Thyroid gland (tissue), 4 donors: ENCODE results near the gene IMP3. TPM values are rescaled to one million over a fixed set of nuclear protein-coding genes. Genes with fewer than 3 reads are reported as not detected.

Experiments
- DNase-seq, 2 donors: peaks; one replicate each; pipeline ENCODE4 v3.0.0-alpha.2; 2019
- H3K27ac ChIP-seq, 3 donors: fragments of 200-600 bp; sonication (generic); 1 replicate in 2 of 3; 2 replicates in 1 of 3; pipeline ENCODE4 v1.5.1; 2016 to 2019; ENCODE audit warnings: mild to moderate bottlenecking in 1 of 3, moderate library complexity in 1 of 3
- H3K27me3 ChIP-seq: fragments of 200-600 bp; sonication (generic); one replicate; pipeline ENCODE4 v1.5.1; 2019
- H3K36me3 ChIP-seq, 2 donors: fragments of 200-600 bp; sonication (generic); one replicate each; pipeline ENCODE4 v1.5.1; 2016 to 2019
- H3K4me1 ChIP-seq, 2 donors: fragments of 200-600 bp; sonication (generic); one replicate each; pipeline ENCODE4 v1.5.1; 2017 to 2019
- H3K4me3 ChIP-seq, 3 donors: fragments of 200-600 bp; sonication (generic); replicated peaks in 1 of 3; 1 replicate in 2 of 3; 2 replicates in 1 of 3; pipeline ENCODE4 v1.5.1; 2016; ENCODE audit warnings: mild to moderate bottlenecking in 1 of 3
- H3K9me3 ChIP-seq: fragments of 200-600 bp; sonication (generic); one replicate; pipeline ENCODE4 v1.5.1; 2017
- CTCF ChIP-seq, 6 experiments: fragments of 200-600 bp in 3 of 6; fragments of 450-650 bp in 3 of 6; sonication (generic) in 3 of 6; IDR thresholded peaks; one replicate each; pipeline ENCODE4 v1.5.1; 2016 to 2019; ENCODE audit warnings: antibody characterized with exemption in 6 of 6, mild to moderate bottlenecking in 2 of 6, inconsistent platforms in 1 of 6, moderate library complexity in 1 of 6
- POLR2A ChIP-seq, 2 donors: fragments of 450-650 bp; IDR thresholded peaks; one replicate each; pipeline ENCODE4 v1.6.1; 2017; ENCODE audit warnings: antibody characterized with exemption in 2 of 2, mild to moderate bottlenecking in 2 of 2, moderate library complexity in 1 of 2
- WGBS, 2 donors: methylation state at CpG; one replicate each; pipeline ENCODE4 v1.1.5; 2017; 5-methylcytosine and 5-hydroxymethylcytosine counted together
- intact Hi-C: fragments of 100-400 bp; cut with DNase I; formaldehyde crosslinking; loops from one replicate; pipeline ENCODE4 v1.15.1; 2023
- total RNA-seq, 4 donors: library from RNA; depleted of rRNA; stranded (reverse); fragments of >200 nt; gene quantifications; one replicate each; pipeline ENCODE4 v1.2.3, GENCODE V29; 2016

Gene IMP3
- total RNA-seq, 4 donors from 2014 or later: 75.2 to 187 (median 133) TPM

GRCh38 chr15:75641603-75642002 lies 1.6 kb upstream of the IMP3 start:
- peak in 1 of 2 donors; percentile 40 for DNase-seq
- Histone ChIP-seq H3K27me3 (no peaks in the 10 kb centered on the region), H3K4me3 (no peak overlapping the region), H3K4me1 (peaks cover 25 to 46% of the 10 kb centered on the region in 2 donors), H3K36me3 (no peaks in the 10 kb centered on the region), H3K27ac (no peak overlapping the region), H3K9me3 (no peaks in the 10 kb centered on the region)
- intact Hi-C loops: no loop called here
- 48 to 50% methylated on average over 5 of the region's 5 CpGs for WGBS, 2 donors
- TF ChIP-seq CTCF (IDR thresholded peaks at IDR 0.05) (no peak), POLR2A (IDR thresholded peaks at IDR 0.05) (no peak)

GRCh38 chr15:75641179-75641503 lies 1.1 kb upstream of the IMP3 start:
- Histone ChIP-seq H3K4me3 (no peak overlapping the region), H3K9me3 (no peaks in the 10 kb centered on the region), H3K27me3 (no peaks in the 10 kb centered on the region), H3K4me1 (peaks cover 21 to 41% of the 10 kb centered on the region in 2 donors), H3K27ac (no peak overlapping the region), H3K36me3 (no peaks in the 10 kb centered on the region)
- 74 to 75% methylated on average over 4 of the region's 4 CpGs for WGBS, 2 donors
- no peak for DNase-seq
- intact Hi-C loops: no loop called here
- TF ChIP-seq CTCF (IDR thresholded peaks at IDR 0.05): no peak
- no peak for TF ChIP-seq POLR2A (IDR thresholded peaks at IDR 0.05)

- intact Hi-C loops: no loop called here
- WGBS, 2 donors: 9 to 11% methylated on average over 15 to 17 of the region's 17 CpGs
- H3K27me3 ChIP-seq: no peaks in the 10 kb centered on the region
Observed at GRCh38 chr15:75640483-75641178, 607 bp upstream of the IMP3 start.

GRCh38 chr15:75639191-75639708 lies 774 bp downstream of the IMP3 start:
- WGBS, 2 donors: 3 to 5% methylated on average over 13 to 15 of the region's 16 CpGs
- TF ChIP-seq CTCF (IDR thresholded peaks at IDR 0.05) (no peak), POLR2A (IDR thresholded peaks at IDR 0.05) (no peak)
- intact Hi-C loops: loop anchor here (10.0 kb wide), 1 partner anchor 46 kb away; no protein-coding TSS in a partner anchor
- DNase-seq: no peak
- peak overlapping the region; percentile 53 to 94 (median 71) for H3K4me3 ChIP-seq
- no peaks in the 10 kb centered on the region for H3K27me3 ChIP-seq
- peak overlapping the region; percentile 78 to 94 (median 93) for H3K27ac ChIP-seq
- peaks cover 19 to 36% of the 10 kb centered on the region in 2 donors for H3K4me1 ChIP-seq
- H3K36me3 ChIP-seq: no peaks in the 10 kb centered on the region
- H3K9me3 ChIP-seq: no peaks in the 10 kb centered on the region

More at GRCh38 chr15:75640483-75641178, 607 bp upstream of the IMP3 start:
- peak in 1 of 2 donors; percentile 39 for DNase-seq
- Histone ChIP-seq H3K36me3 (no peaks in the 10 kb centered on the region), H3K9me3 (no peaks in the 10 kb centered on the region), H3K27ac (peak overlapping the region; percentile 64 to 94 (median 93)), H3K4me3 (peak overlapping the region; percentile 28 to 71 (median 37)), H3K4me1 (peaks cover 19 to 36% of the 10 kb centered on the region in 2 donors)
- TF ChIP-seq POLR2A (IDR thresholded peaks at IDR 0.05): no peak
- TF ChIP-seq CTCF (IDR thresholded peaks at IDR 0.05): peak in 3 of 6 experiments; percentile 15 to 42 (median 40)
